NB4 (cell line): ENCODE measurements around the gene IL22.

Experiments
- DNase-seq: peaks from one replicate; pipeline ENCODE4 v3.0.0; 2010; ENCODE audit warnings: low read depth
- H3K4me3 ChIP-seq: one replicate; pipeline ENCODE4 v1.5.1; 2011; ENCODE audit warnings: mild to moderate bottlenecking, low read depth, low read length, moderate library complexity
- MYC ChIP-seq: IDR thresholded peaks from 2 replicates; pipeline ENCODE4 v1.6.1; 2011; ENCODE audit warnings: low read depth, low read length
- POLR2A ChIP-seq: IDR thresholded peaks from 2 replicates; pipeline ENCODE4 v1.6.1; 2011; ENCODE audit warnings: mild to moderate bottlenecking; ENCODE audit not compliant: insufficient read length; ENCODE audit errors: extremely low read depth
- TF ChIP-seq, protein P1 (sequence below): IDR thresholded peaks from 2 replicates; pipeline ENCODE4 v1.6.1; 2011; ENCODE audit warnings: low read depth, low read length
- TF ChIP-seq, protein P2 (sequence below): IDR thresholded peaks from one replicate; pipeline ENCODE4 v1.5.1; 2012; ENCODE audit warnings: low read depth, low read length

The IL22 gene

DNA sequence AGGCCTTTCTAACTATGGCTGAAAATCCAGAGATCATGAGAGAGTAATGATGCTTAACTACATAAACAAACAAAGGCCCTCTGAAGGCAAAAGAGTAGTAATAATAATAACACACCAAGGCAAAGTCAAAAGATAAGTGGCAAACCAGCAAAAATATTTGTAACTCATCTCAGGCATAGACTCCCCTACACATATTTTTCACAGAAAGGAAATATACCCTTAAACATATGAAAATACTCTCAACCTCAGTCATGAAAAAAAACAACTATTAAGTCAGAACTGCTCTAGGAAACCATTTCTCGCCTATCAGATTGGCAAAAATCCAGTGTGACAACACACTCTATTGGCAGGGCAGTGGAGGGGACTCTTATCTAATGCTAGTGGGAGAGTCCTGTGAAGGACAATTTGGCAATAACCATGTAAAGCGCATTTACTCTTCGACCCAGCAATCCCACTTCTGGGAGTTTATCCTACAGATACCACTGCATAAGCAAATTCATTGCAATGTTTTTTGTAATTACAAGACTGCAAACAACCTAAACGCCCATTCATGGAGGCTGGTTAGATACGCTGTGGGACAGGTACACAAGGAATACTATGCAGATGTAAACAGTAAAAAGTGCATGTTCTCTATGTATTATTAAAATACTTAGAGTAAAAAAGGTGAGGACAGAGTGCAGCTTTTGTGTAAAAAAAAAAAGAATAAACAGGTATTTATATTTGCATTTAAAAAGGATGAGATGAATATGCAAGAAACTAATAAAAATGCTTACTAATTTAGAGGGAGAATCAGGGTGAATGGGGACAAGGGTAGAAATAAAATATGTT, 26.0 kb upstream of the IL22 start:
- DNase-seq = no peak
- TF ChIP-seq, protein P1, sequence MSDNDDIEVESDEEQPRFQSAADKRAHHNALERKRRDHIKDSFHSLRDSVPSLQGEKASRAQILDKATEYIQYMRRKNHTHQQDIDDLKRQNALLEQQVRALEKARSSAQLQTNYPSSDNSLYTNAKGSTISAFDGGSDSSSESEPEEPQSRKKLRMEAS = no peak
- TF ChIP-seq, protein P2, sequence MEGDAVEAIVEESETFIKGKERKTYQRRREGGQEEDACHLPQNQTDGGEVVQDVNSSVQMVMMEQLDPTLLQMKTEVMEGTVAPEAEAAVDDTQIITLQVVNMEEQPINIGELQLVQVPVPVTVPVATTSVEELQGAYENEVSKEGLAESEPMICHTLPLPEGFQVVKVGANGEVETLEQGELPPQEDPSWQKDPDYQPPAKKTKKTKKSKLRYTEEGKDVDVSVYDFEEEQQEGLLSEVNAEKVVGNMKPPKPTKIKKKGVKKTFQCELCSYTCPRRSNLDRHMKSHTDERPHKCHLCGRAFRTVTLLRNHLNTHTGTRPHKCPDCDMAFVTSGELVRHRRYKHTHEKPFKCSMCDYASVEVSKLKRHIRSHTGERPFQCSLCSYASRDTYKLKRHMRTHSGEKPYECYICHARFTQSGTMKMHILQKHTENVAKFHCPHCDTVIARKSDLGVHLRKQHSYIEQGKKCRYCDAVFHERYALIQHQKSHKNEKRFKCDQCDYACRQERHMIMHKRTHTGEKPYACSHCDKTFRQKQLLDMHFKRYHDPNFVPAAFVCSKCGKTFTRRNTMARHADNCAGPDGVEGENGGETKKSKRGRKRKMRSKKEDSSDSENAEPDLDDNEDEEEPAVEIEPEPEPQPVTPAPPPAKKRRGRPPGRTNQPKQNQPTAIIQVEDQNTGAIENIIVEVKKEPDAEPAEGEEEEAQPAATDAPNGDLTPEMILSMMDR = no peak
- no peak for TF ChIP-seq POLR2A
- TF ChIP-seq MYC = no peak
- H3K4me3 ChIP-seq = no peak overlapping the region

DNA sequence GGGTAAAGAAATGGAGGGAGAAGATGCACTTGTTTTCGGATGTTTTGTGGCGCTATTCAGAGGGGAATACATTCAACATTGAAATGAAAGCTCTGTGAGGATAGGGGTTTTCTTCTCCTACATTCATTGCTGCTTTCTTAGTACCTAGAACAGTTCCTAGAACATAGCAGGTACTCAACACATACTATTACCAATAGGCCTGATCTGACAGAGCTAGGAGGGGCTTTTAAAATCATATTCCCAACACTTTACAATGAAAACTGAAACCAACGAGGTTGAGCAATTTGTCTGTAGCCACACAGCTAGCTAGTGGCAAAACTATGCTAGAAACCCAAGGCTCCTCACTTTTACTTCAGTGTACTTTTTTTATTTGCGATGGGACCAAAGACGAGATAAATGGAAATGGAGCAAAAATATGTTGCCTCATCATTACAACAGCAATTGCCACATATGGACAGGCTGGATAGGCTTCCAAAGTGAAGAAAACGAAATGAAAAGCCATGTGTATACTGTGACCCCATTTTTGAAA, 23.1 kb upstream of the IL22 start:
- peak; percentile 10 for DNase-seq
- no peak overlapping the region for H3K4me3 ChIP-seq
- TF ChIP-seq, protein P2 = no peak
- TF ChIP-seq MYC = no peak
- TF ChIP-seq, protein P1 = no peak

DNA sequence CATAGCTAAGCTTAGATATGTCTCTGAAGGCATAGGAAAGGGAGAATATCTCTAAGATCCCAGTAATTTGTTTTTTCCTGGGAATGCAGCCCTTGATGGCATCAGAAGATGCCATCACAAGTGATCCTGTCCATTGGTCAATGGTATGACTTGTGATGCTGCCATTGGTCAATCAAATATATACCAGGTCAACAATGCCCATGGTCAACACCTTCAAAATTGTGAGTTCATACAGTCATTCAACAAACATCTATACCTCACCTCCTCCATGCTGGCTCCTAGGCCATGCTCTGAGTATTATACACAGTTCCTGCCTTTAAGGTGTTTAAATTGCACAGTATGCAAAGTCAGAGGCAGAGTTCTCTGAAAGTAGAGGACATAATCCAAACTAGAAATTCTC, 19.3 kb upstream of the IL22 start:
- no peak overlapping the region for H3K4me3 ChIP-seq
- DNase-seq = no peak
- TF ChIP-seq, protein P2 = no peak
- no peak for TF ChIP-seq POLR2A
- TF ChIP-seq, protein P1 = no peak
- TF ChIP-seq MYC = no peak

DNA sequence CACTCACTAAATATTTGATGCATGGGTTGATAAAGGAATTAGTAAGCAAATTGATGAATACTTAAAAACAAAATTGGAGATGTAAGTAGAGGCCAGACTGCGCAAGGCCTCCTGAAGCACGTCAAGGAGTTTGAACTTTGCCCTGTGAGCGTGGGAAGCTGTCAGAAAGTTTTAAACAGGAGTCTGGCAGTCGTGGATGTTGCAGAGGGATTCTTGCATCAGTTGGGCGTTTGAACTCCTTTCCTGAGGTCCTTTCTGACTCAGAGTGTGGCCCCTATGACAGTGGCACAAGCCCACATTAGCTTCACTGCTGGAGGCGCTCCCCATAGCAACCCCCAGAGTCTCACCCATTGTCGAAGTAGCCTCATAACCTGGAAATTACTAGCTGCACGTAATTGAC, 17.9 kb upstream of the IL22 start:
- DNase-seq = no peak
- TF ChIP-seq POLR2A = no peak
- TF ChIP-seq, protein P2 = no peak
- TF ChIP-seq MYC = no peak
- TF ChIP-seq, protein P1 = no peak
- no peak overlapping the region for H3K4me3 ChIP-seq

DNA sequence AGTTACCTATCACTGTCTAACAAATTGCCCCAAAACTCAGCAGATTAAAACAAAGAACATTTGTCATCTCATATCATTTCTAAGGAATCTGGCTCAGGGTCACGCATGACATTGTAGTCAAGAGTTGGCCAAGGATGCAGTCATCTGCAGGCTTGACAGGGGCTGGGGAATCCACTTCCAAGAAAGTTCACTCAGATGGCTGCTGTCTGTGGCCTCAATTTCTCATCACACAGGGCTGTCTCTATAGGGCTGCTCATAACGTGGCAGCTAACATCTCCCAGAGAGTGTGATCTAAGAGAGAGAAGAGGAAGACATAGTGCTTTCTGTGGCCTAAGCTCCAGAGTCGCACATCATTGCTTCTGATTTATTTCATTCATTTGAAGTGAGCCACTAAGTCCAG, 17.0 kb upstream of the IL22 start:
- no peak overlapping the region for H3K4me3 ChIP-seq
- no peak for DNase-seq
- TF ChIP-seq, protein P1 = no peak
- TF ChIP-seq, protein P2 = no peak
- TF ChIP-seq MYC = no peak
- no peak for TF ChIP-seq POLR2A
